GM06990 (cell line): Measurements from ENCODE around the gene MAML3.
A peak's percentile ranks its signal among the peaks of the same experiment; 100 is the strongest.

Experiments used
- DNase-seq: peaks from one replicate; pipeline ENCODE4 v3.0.0-alpha.2; 2011; ENCODE audit not compliant: insufficient read length; ENCODE audit errors: extremely low read depth
- H3K27me3 ChIP-seq: replicated peaks from 2 replicates; pipeline ENCODE4 v1.6.0; 2011; ENCODE audit warnings: low read length; ENCODE audit not compliant: control insufficient read depth, insufficient read depth
- H3K36me3 ChIP-seq: 2 replicates; pipeline ENCODE4 v1.5.1; 2011; ENCODE audit warnings: low read length; ENCODE audit not compliant: control insufficient read depth, insufficient read depth
- H3K4me3 ChIP-seq: replicated peaks from 2 replicates; pipeline ENCODE4 v1.5.1; 2011; ENCODE audit warnings: low read depth, mild to moderate bottlenecking, control low read depth, low read length
- TF ChIP-seq, protein P1 (sequence below): IDR thresholded peaks from 2 replicates; pipeline ENCODE4 v1.5.1; 2011; ENCODE audit warnings: low read length, control low read depth, mild to moderate bottlenecking, inconsistent platforms; ENCODE audit not compliant: insufficient read depth, poor library complexity, severe bottlenecking

MAML3 gene

DNA sequence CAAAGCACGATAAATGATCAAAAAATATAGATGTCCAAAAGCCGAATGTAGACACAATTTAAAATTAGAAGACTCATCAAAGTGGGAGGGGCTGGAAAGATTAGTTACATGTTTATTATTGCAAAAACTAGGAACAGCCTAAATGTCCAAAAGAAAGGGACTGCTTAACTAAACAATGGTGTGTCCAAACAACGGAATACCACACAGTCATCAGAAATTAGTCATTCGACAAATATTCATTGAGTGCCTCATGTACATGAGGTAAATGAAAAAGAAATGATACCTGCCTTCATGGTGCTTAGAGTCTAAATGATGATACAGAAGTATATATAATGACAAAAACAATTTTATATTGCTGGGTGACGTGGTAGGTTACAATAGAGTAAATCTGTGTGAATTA lies 139.7 kb downstream of the MAML3 start:
- H3K4me3 ChIP-seq: no peak overlapping the region
- H3K27me3 ChIP-seq: no peaks in the 10 kb centered on the region
- H3K36me3 ChIP-seq: no peaks in the 10 kb centered on the region
- TF ChIP-seq, protein P1, sequence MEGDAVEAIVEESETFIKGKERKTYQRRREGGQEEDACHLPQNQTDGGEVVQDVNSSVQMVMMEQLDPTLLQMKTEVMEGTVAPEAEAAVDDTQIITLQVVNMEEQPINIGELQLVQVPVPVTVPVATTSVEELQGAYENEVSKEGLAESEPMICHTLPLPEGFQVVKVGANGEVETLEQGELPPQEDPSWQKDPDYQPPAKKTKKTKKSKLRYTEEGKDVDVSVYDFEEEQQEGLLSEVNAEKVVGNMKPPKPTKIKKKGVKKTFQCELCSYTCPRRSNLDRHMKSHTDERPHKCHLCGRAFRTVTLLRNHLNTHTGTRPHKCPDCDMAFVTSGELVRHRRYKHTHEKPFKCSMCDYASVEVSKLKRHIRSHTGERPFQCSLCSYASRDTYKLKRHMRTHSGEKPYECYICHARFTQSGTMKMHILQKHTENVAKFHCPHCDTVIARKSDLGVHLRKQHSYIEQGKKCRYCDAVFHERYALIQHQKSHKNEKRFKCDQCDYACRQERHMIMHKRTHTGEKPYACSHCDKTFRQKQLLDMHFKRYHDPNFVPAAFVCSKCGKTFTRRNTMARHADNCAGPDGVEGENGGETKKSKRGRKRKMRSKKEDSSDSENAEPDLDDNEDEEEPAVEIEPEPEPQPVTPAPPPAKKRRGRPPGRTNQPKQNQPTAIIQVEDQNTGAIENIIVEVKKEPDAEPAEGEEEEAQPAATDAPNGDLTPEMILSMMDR: no peak
- DNase-seq: no peak

DNA sequence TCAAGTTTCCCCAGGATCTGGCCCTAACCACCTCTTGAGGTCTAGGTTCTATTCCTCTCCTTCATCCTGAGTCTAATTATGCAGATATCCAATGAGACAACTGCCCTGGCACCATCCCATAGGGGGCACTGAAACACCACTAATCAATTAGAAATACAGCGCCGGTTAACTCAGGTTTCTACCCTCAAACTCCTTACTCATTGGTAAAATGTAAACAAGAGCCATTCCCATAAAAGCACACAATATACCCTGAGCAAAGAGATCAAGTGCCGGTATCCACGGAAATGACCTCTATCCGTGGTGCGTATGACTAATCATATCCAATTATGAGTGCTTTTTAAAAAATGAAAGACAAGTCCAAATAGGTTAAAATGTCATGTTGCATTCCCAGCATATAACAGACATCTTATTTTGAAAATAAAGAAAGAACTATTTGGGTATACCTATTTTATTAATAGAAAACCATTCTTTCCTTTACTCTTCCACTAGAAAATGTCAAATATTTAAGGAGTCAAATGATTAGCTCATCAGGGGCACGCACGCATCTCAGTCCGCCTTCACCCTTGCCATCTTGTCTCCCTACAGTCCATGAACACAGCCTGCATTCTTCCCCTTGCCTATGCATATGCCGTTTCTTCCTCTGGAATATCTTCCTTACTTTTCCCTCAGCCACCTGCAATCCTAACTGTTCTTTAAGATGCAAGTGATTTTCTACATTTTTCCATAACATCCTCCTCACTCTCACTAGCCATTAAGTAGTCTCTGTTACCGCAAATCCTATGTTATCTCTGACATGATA lies 141.1 kb downstream of the MAML3 start:
- TF ChIP-seq, protein P1: peak; percentile 40
- Histone ChIP-seq H3K4me3 (no peak overlapping the region), H3K27me3 (no peaks in the 10 kb centered on the region), H3K36me3 (no peaks in the 10 kb centered on the region)
- no peak for DNase-seq

DNA sequence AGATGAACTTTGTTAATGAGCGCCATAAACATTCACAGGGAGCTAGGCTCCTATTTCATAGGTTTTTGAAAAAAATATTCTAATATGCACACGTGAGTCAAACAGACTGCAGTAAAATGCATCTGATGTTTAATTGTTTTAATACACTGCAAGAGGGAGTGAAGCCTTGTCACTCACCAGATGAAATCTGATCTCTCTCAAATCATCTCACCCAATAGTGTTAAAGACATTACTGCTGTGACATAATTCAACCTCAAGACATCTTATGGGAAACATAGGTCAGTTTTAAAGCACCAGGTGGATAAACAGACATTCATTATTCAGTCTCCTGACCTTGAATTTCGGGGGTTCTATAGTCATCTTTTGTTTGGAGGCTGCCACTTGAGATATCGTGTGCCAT lies 148.3 kb downstream of the MAML3 start:
- TF ChIP-seq, protein P1: no peak
- Histone ChIP-seq H3K4me3 (no peak overlapping the region), H3K27me3 (peaks cover 1% of the 10 kb centered on the region; the same call in 1 of the 2 replicates), H3K36me3 (no peaks in the 10 kb centered on the region)
- no peak for DNase-seq

DNA sequence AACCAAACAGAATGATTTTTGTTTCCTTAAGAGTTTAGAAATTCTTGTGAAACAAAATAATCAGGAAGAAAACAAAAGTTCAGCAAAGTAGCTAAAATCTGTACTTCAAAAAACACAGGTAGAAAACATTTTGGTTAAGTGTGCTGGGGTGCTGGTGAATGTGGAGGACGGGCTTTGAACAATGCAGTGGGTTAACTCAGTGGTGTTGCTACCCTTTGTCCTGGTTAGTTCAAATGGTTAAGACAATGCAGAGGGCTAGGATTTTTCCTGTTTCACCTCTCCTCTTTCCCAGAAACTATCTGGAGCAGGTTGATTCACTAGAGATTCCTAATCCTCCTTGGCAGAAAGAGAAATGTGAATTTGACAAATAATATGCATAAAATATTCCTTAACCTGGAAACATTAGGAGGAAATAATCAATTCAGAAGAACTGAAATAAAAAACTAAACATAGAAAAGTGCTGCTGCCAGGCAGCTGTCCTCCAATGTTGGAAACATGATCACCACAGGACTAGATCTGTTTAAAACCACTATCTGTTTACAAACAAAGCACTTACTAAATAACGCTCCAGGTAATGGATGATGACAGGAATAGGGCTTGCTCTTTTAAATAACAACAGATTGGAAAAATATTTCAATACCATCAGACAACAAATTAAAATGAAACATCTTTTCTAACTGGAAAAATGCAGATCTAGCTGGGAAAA lies 148.9 kb downstream of the MAML3 start:
- H3K27me3 ChIP-seq: peaks cover 1% of the 10 kb centered on the region; the same call in 1 of the 2 replicates
- no peak overlapping the region for H3K4me3 ChIP-seq
- TF ChIP-seq, protein P1: no peak
- DNase-seq: no peak
- no peaks in the 10 kb centered on the region for H3K36me3 ChIP-seq

DNA sequence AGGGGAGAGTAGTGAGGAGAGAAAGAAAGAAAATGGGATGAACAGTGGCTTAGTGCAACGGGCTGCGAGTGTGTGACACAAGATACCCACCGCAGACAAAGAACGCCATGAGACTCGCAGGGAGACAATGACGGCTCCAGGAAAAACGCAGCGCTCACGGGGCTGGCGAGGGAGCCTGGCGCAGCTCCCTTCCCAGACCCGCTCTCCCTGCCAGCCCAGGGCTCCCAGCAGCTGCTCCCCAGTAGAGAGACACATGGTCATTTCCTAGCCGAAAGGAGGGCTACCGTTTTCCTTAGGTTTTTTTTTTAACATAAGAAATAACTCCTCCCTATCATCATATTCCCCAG lies 149.5 kb downstream of the MAML3 start:
- Histone ChIP-seq H3K36me3 (no peaks in the 10 kb centered on the region), H3K4me3 (no peak overlapping the region), H3K27me3 (peaks cover 1% of the 10 kb centered on the region; the same call in 1 of the 2 replicates)
- TF ChIP-seq, protein P1: no peak
- no peak for DNase-seq
